Esophagus muscularis mucosa (tissue), 3 donors: Measurements from ENCODE around the gene FAM83B.

Experiments used
- CTCF ChIP-seq, 3 experiments: fragments of 200-600 bp in 2 of 3; fragments of 450-650 bp in 1 of 3; sonication (generic) in 2 of 3; IDR thresholded peaks; one replicate each; pipeline ENCODE4 v1.5.1; 2017 to 2019; ENCODE audit warnings: antibody characterized with exemption in 3 of 3, mild to moderate bottlenecking in 2 of 3, moderate library complexity in 1 of 3
- POLR2A ChIP-seq: fragments of 450-650 bp; IDR thresholded peaks from one replicate; pipeline ENCODE4 v1.6.1; 2017; ENCODE audit warnings: antibody characterized with exemption, moderate library complexity, mild to moderate bottlenecking, low read depth

- TF ChIP-seq CTCF (IDR thresholded peaks at IDR 0.05) (no peak), POLR2A (no peak)
Measured at GRCh38 chr6:54879188-54879985, 32.8 kb downstream of the FAM83B start.
